Prostate gland (tissue), 2 donors: ENCODE data around the gene AGBL3.
"Not testable (repeated sequence)": the region's sequence is repeated elsewhere in the genome, so short reads cannot be mapped to it uniquely, and the experiment has no call there.

Experiments used
- POLR2A ChIP-seq: fragments of 450-650 bp; IDR thresholded peaks from one replicate; pipeline ENCODE4 v1.6.1; 2016; ENCODE audit warnings: antibody characterized with exemption, mild to moderate bottlenecking
- POLR2AphosphoS5 ChIP-seq: sonication (generic); formaldehyde crosslinking; IDR thresholded peaks from one replicate; pipeline ENCODE4 v1.6.1; 2017; ENCODE audit warnings: antibody characterized with exemption
- TF ChIP-seq, protein P1 (sequence below), 4 experiments: fragments of 200-600 bp in 2 of 4; fragments of 450-650 bp in 2 of 4; sonication (generic) in 2 of 4; IDR thresholded peaks; 1 replicate in 3 of 4; 2 replicates in 1 of 4; pipeline ENCODE4 v1.5.1; 2016 to 2019; ENCODE audit warnings: antibody characterized with exemption in 4 of 4, mild to moderate bottlenecking in 2 of 4, moderate library complexity in 2 of 4

DNA sequence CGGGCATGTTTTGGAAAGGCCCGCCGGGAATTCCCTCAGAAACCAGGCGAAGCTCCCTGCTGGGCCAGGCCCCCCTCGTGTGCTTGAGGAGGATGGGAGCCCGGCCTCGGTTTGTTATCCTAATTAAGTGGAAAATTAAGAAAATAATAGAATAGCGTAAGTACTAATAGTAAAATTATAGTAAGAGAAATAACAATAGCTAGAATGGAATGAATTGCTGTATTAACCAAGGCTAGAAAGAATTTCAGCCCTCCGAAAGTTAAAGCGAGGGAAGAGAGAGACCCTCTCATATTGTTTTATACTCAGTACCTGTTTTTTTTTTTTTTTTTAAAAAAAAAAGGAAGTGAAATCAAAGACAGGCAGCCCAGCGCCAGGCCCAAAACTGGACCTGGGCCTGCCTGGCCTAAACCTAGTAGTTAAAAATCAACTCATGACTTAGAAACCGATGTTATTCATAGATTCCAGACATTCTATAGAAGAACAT is 184.7 kb downstream of the AGBL3 start:
- TF ChIP-seq, protein P1, sequence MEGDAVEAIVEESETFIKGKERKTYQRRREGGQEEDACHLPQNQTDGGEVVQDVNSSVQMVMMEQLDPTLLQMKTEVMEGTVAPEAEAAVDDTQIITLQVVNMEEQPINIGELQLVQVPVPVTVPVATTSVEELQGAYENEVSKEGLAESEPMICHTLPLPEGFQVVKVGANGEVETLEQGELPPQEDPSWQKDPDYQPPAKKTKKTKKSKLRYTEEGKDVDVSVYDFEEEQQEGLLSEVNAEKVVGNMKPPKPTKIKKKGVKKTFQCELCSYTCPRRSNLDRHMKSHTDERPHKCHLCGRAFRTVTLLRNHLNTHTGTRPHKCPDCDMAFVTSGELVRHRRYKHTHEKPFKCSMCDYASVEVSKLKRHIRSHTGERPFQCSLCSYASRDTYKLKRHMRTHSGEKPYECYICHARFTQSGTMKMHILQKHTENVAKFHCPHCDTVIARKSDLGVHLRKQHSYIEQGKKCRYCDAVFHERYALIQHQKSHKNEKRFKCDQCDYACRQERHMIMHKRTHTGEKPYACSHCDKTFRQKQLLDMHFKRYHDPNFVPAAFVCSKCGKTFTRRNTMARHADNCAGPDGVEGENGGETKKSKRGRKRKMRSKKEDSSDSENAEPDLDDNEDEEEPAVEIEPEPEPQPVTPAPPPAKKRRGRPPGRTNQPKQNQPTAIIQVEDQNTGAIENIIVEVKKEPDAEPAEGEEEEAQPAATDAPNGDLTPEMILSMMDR (IDR thresholded peaks at IDR 0.05): not testable (repeated sequence)
- TF ChIP-seq POLR2A, POLR2AphosphoS5: not testable (repeated sequence)
